Peyer's patch (tissue), 4 donors: ENCODE data around the gene VAMP5.

Experiments
- CTCF ChIP-seq, 6 experiments: fragments of 450-650 bp in 4 of 6; fragments of 200-600 bp in 2 of 6; sonication (generic) in 1 of 6; IDR thresholded peaks; one replicate each; pipeline ENCODE4 v1.5.1; 2017 to 2019; ENCODE audit warnings: antibody characterized with exemption in 6 of 6, mild to moderate bottlenecking in 3 of 6, moderate library complexity in 1 of 6
- POLR2A ChIP-seq, 2 donors: fragments of 450-650 bp; IDR thresholded peaks; one replicate each; pipeline ENCODE4 v1.5.1; 2017; ENCODE audit warnings: antibody characterized with exemption in 2 of 2, mild to moderate bottlenecking in 2 of 2, moderate library complexity in 2 of 2

GRCh38 chr2:85549826-85550225 is 34.4 kb upstream of the VAMP5 start:
- TF ChIP-seq CTCF (IDR thresholded peaks at IDR 0.05) (no peak), POLR2A (IDR thresholded peaks at IDR 0.05) (no peak)
